Sigmoid colon (tissue), 7 donors: ENCODE data around the gene GABBR1. TPM values are rescaled to one million over a fixed set of nuclear protein-coding genes. Genes with fewer than 3 reads are reported as not detected.

Experiments used
- DNase-seq: peaks from one replicate; pipeline ENCODE4 v3.0.0-alpha.2; 2019
- H3K27ac ChIP-seq, 4 donors: fragments of 200-600 bp; sonication (generic); one replicate each; pipeline ENCODE4 v1.5.1; 2016 to 2019; ENCODE audit warnings: mild to moderate bottlenecking in 1 of 4
- H3K27me3 ChIP-seq, 3 donors: fragments of 200-600 bp; sonication (generic); one replicate each; pipeline ENCODE4 v1.5.1; 2019; ENCODE audit warnings: mild to moderate bottlenecking in 1 of 3
- H3K36me3 ChIP-seq, 4 donors: fragments of 200-600 bp; sonication (generic); one replicate each; pipeline ENCODE4 v1.5.1; 2016 to 2019
- H3K4me1 ChIP-seq, 4 donors: fragments of 200-600 bp; sonication (generic); one replicate each; pipeline ENCODE4 v1.5.1; 2017 to 2019
- H3K4me3 ChIP-seq, 4 donors: fragments of 200-600 bp; sonication (generic); one replicate each; pipeline ENCODE4 v1.5.1; 2017 to 2019; ENCODE audit warnings: mild to moderate bottlenecking in 2 of 4, moderate library complexity in 1 of 4
- H3K9me3 ChIP-seq, 4 donors: fragments of 200-600 bp in 3 of 4; sonication (generic) in 3 of 4; one replicate each; pipeline versions ENCODE4 v1.5.1 to v1.6.1; 2013 to 2019
- EP300 ChIP-seq, 4 donors: sonication (generic); formaldehyde crosslinking; IDR thresholded peaks; one replicate each; pipeline ENCODE4 v1.6.1; 2017; ENCODE audit warnings: antibody characterized with exemption in 4 of 4
- POLR2A ChIP-seq, 2 donors: fragments of 450-650 bp; IDR thresholded peaks; one replicate each; pipeline ENCODE4 v1.6.1; 2016; ENCODE audit warnings: antibody characterized with exemption in 2 of 2, mild to moderate bottlenecking in 2 of 2, moderate library complexity in 2 of 2
- POLR2AphosphoS5 ChIP-seq, 4 donors: sonication (generic); formaldehyde crosslinking; IDR thresholded peaks; one replicate each; pipeline ENCODE4 v1.6.1; 2017; ENCODE audit warnings: antibody characterized with exemption in 4 of 4
- WGBS, 2 donors: extraction: QIAGEN DNeasy Blood & Tissue Kit; methylation state at CpG; one replicate each; pipeline ENCODE4 v1.1.7; 2013; 5-methylcytosine and 5-hydroxymethylcytosine counted together
- intact Hi-C: fragments of 100-400 bp; cut with DNase I; formaldehyde crosslinking; loops from one replicate; pipeline ENCODE4 v1.15.1; 2023
- polyA plus RNA-seq, 3 donors: library from polyadenylated mRNA; stranded (reverse); fragments of 200-250 nt; gene quantifications; one replicate each; pipeline ENCODE4 v1.2.3, GENCODE V29; 2013
- total RNA-seq, 4 donors: library from RNA; depleted of rRNA; stranded (reverse); fragments of >200 nt; gene quantifications; one replicate each; pipeline ENCODE4 v1.1.0, GENCODE V29; 2016
- TF ChIP-seq, protein P1 (sequence below), 4 experiments: fragments of 450-650 bp in 3 of 4; fragments of 200-600 bp in 1 of 4; IDR thresholded peaks; one replicate each; pipeline ENCODE4 v1.5.1; 2016 to 2019; ENCODE audit warnings: antibody characterized with exemption in 4 of 4, mild to moderate bottlenecking in 3 of 4, moderate library complexity in 2 of 4
- donor health status: healthy with polysubstance abuse.
- donor health status: Bipolar disorder and iron deficiency.
- donor health status: healthy.

The GABBR1 gene
- total and polyA plus RNA-seq, 7 donors = 0.92 to 73.9 (median 26.5) TPM

DNA sequence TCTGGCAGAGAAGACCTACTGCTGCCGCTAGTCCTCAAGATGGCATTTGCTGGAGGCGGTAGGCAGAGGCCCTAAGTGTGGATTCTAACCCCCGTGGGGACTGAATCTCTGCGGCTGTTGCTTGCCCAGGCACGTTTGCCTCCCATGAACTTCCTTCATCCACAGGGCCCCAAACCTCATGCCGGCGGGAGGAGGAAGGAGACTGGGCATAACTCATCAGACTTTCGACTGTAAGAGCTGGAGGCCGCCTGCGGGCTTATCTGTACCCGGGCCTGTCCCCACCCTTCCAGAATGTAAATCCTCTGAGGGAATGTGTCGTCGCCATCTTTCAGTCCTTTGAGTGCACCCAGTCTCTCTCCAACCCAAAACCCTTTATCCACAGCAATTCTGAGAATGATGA lies 47.0 kb upstream of the GABBR1 start:
- WGBS, 2 donors = 78 to 89% methylated on average over 13 of the region's 13 CpGs
- H3K36me3 ChIP-seq = no peaks in the 10 kb centered on the region
- intact Hi-C loops = no loop called here

DNA sequence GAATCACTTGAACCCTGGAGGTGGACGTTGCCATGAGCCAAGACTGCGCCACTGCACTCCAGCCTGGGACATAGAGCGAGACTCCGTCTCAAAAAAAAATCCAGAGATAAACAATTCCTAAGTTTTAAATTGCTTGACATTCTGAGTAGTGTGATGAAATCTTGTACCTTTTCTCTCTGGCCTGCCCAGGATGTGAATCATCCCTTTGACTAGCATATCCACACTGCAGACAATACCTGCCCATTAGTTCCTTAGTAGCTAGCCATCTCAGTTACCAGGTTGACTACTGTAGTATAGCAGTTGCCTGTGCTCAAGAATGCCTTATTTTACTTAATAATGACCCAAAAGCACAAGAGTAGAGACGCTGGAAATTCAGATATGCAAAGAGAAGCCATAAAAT lies 45.1 kb upstream of the GABBR1 start:
- Histone ChIP-seq H3K4me1 (no peaks in the 10 kb centered on the region), H3K27me3 (peaks cover 0 to 4% (median 0%) of the 10 kb centered on the region in 3 donors), H3K4me3 (no peak overlapping the region), H3K9me3 (no peaks in the 10 kb centered on the region), H3K36me3 (no peaks in the 10 kb centered on the region), H3K27ac (no peak overlapping the region)
- no peak for DNase-seq
- intact Hi-C loops = no loop called here
- TF ChIP-seq POLR2AphosphoS5 (IDR thresholded peaks at IDR 0.05) = no peak
- TF ChIP-seq EP300 (IDR thresholded peaks at IDR 0.05) = no peak
- TF ChIP-seq POLR2A (IDR thresholded peaks at IDR 0.05) = no peak
- TF ChIP-seq, protein P1, sequence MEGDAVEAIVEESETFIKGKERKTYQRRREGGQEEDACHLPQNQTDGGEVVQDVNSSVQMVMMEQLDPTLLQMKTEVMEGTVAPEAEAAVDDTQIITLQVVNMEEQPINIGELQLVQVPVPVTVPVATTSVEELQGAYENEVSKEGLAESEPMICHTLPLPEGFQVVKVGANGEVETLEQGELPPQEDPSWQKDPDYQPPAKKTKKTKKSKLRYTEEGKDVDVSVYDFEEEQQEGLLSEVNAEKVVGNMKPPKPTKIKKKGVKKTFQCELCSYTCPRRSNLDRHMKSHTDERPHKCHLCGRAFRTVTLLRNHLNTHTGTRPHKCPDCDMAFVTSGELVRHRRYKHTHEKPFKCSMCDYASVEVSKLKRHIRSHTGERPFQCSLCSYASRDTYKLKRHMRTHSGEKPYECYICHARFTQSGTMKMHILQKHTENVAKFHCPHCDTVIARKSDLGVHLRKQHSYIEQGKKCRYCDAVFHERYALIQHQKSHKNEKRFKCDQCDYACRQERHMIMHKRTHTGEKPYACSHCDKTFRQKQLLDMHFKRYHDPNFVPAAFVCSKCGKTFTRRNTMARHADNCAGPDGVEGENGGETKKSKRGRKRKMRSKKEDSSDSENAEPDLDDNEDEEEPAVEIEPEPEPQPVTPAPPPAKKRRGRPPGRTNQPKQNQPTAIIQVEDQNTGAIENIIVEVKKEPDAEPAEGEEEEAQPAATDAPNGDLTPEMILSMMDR (IDR thresholded peaks at IDR 0.05) = no peak
- 86 to 89% methylated on average over 5 of the region's 5 CpGs for WGBS, 2 donors

More for the DNA sequence above, 47.0 kb upstream of the GABBR1 start:
- H3K27ac ChIP-seq = no peak overlapping the region
- TF ChIP-seq, protein P1 (IDR thresholded peaks at IDR 0.05) = no peak
- TF ChIP-seq EP300 (IDR thresholded peaks at IDR 0.05) (no peak), POLR2A (IDR thresholded peaks at IDR 0.05) (no peak), POLR2AphosphoS5 (IDR thresholded peaks at IDR 0.05) (no peak)
- H3K4me3 ChIP-seq = no peak overlapping the region
- no peak for DNase-seq
- H3K9me3 ChIP-seq = no peaks in the 10 kb centered on the region
- no peaks in the 10 kb centered on the region for H3K4me1 ChIP-seq
- H3K27me3 ChIP-seq = peaks cover 0 to 4% (median 0%) of the 10 kb centered on the region in 3 donors

GRCh38 chr6:29676981-29677601 lies 44.1 kb upstream of the GABBR1 start:
- DNase-seq = no peak
- intact Hi-C loops = no loop called here
- 27 to 32% methylated on average over 2 of the region's 2 CpGs for WGBS, 2 donors
- Histone ChIP-seq H3K4me3 (no peak overlapping the region), H3K36me3 (no peaks in the 10 kb centered on the region), H3K27ac (no peak overlapping the region), H3K4me1 (no peaks in the 10 kb centered on the region), H3K27me3 (peaks cover 0 to 4% (median 0%) of the 10 kb centered on the region in 3 donors), H3K9me3 (no peaks in the 10 kb centered on the region)
- TF ChIP-seq POLR2AphosphoS5 (IDR thresholded peaks at IDR 0.05) (no peak), POLR2A (IDR thresholded peaks at IDR 0.05) (no peak)

GRCh38 chr6:29675561-29675960 lies 42.6 kb upstream of the GABBR1 start:
- H3K27me3 ChIP-seq = peaks cover 0 to 11% (median 0%) of the 10 kb centered on the region in 3 donors
- 94 to 97% methylated on average over 1 of the region's 1 CpG for WGBS, 2 donors
- no peaks in the 10 kb centered on the region for H3K4me1 ChIP-seq
- no peaks in the 10 kb centered on the region for H3K36me3 ChIP-seq
- intact Hi-C loops = no loop called here
- no peak overlapping the region for H3K27ac ChIP-seq
- no peak for DNase-seq
- no peaks in the 10 kb centered on the region for H3K9me3 ChIP-seq
- H3K4me3 ChIP-seq = no peak overlapping the region
- TF ChIP-seq POLR2AphosphoS5 (IDR thresholded peaks at IDR 0.05) = no peak
- TF ChIP-seq, protein P1 (IDR thresholded peaks at IDR 0.05) = no peak
- no peak for TF ChIP-seq EP300 (IDR thresholded peaks at IDR 0.05)
- TF ChIP-seq POLR2A (IDR thresholded peaks at IDR 0.05) = no peak

- 85 to 90% methylated on average over 5 of the region's 5 CpGs for WGBS, 2 donors
These were observed 41.0 kb upstream of the GABBR1 start for GRCh38 chr6:29674008-29674407.

More at GRCh38 chr6:29674008-29674407, 41.0 kb upstream of the GABBR1 start:
- Histone ChIP-seq H3K4me1 (no peaks in the 10 kb centered on the region), H3K27me3 (peaks cover 0 to 24% (median 0%) of the 10 kb centered on the region in 3 donors), H3K27ac (no peak overlapping the region), H3K36me3 (no peaks in the 10 kb centered on the region), H3K4me3 (no peak overlapping the region), H3K9me3 (no peaks in the 10 kb centered on the region)
- TF ChIP-seq EP300 (IDR thresholded peaks at IDR 0.05) = no peak
- no peak for TF ChIP-seq POLR2A (IDR thresholded peaks at IDR 0.05)
- no peak for TF ChIP-seq POLR2AphosphoS5 (IDR thresholded peaks at IDR 0.05)
- TF ChIP-seq, protein P1 (IDR thresholded peaks at IDR 0.05) = no peak
- DNase-seq = no peak
- intact Hi-C loops = no loop called here
